HCT116 (cell line): Measurements from ENCODE around the gene TCF7L2.

Source experiments
- CTCF ChIP-seq, 3 experiments: fragments of 200-600 bp in 1 of 3; sonication (generic) in 1 of 3; IDR thresholded peaks in 2 of 3; conservative IDR thresholded peaks in 1 of 3; 2 replicates each; pipeline ENCODE4 v1.5.1; 2012 to 2017; ENCODE audit warnings: low read depth in 2 of 3, low read length in 2 of 3, antibody characterized with exemption in 1 of 3, borderline replicate concordance in 1 of 3, control low read depth in 1 of 3, mild to moderate bottlenecking in 1 of 3, mixed read lengths in 1 of 3, mixed run types in 1 of 3, moderate library complexity in 1 of 3; ENCODE audit not compliant: insufficient read depth in 1 of 3
- EZH2 ChIP-seq: fragments of 200-600 bp; sonication (generic); IDR thresholded peaks from 2 replicates; pipeline ENCODE4 v1.6.1; 2017; ENCODE audit warnings: antibody characterized with exemption, mixed run types
- EZH2phosphoT487 ChIP-seq: fragments of 200-600 bp; IDR thresholded peaks from 2 replicates; pipeline ENCODE4 v1.6.1; 2018; ENCODE audit warnings: antibody characterized with exemption, borderline replicate concordance
- POLR2A ChIP-seq: IDR thresholded peaks from 2 replicates; pipeline ENCODE4 v1.7.0; 2011; ENCODE audit warnings: borderline replicate concordance; ENCODE audit not compliant: insufficient read depth, insufficient read length; ENCODE audit errors: extremely low read depth
- POLR2AphosphoS5 ChIP-seq: IDR thresholded peaks from 2 replicates; pipeline ENCODE4 v1.6.1; 2011; ENCODE audit warnings: mild to moderate bottlenecking, low read depth, low read length, moderate library complexity
- SP1 ChIP-seq: IDR thresholded peaks from 2 replicates; pipeline ENCODE4 v1.6.1; 2012; ENCODE audit warnings: low read depth
- ZNF274 ChIP-seq: fragments of 200-500 bp; sonication (Bioruptor generic); IDR thresholded peaks from 2 replicates; pipeline ENCODE4 v1.6.1; 2014; ENCODE audit warnings: mild to moderate bottlenecking, low read depth, low read length, inconsistent platforms

GRCh38 chr10:113180401-113181154, 230.5 kb downstream of the TCF7L2 start:
- TF ChIP-seq ZNF274, result no peak
- no peak for TF ChIP-seq POLR2A
- TF ChIP-seq CTCF (IDR thresholded peaks at IDR 0.05 in 2 of 3, conservative IDR thresholded peaks at IDR 0.05 in 1 of 3; ENCODE audit: borderline replicate concordance in 1 of 3, insufficient read depth in 1 of 3, low read depth in 2 of 3, low read length in 2 of 3), result no peak
- no peak for TF ChIP-seq SP1
- TF ChIP-seq EZH2phosphoT487, result no peak
- no peak for TF ChIP-seq EZH2
- no peak for TF ChIP-seq POLR2AphosphoS5
